ENCODE measurements around the gene WDFY3.

DNA sequence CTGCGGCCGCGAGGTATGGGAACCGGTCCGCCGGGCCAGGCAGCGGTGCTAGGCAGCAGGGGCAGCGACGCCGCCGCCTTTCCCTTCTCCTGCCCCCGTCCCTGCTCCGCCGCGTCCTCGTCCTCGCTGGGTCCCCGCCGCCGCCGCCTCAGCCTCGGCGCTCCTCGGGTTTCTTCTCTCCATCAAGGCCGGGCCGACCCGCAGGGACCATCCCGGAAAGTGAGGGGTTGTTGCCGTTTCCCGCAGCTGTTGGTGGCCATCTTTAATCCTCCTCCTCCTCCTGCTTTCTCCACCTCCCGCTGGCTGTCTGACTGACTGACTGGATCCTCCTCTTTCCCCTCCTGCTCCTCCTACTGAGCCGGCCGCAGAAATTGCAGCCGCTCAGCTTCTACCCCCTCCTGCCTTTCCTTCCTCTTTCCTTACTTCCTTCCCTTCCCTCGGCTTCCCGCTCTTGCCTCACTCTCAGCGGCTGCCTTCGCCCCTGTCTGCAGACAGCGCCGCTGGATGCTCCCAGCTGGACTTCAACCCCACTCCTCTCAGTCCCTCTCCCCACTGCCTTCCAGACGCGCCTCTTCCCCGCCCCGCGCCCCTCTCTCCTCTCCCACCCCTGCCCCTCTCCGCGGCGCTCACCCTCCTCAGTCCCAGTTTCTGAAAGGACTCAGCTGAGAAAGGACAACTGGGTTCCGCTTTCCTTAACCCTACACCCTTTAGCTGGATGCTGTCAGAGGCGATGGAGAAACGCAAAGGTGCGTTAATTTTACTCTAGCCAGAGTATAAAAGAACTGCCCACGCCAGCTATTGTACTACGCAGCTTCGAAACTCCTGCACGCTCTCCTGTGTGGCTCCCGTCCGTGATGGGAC lies at the start of gene WDFY3:
- TF ChIP-seq CTCF (IDR thresholded peaks at IDR 0.05) (no peak), POLR2A (IDR thresholded peaks at IDR 0.05) (peak; percentile 11)

Data from testis (tissue), 2 donors.